Esophagus muscularis mucosa (tissue), 4 donors: Measurements from ENCODE around the gene NT5C. TPM values are rescaled to one million over a fixed set of nuclear protein-coding genes. Genes with fewer than 3 reads are reported as not detected.
"Not testable (repeated sequence)": the region's sequence is repeated elsewhere in the genome, so short reads cannot be mapped to it uniquely, and the experiment has no call there.

Experiments
- DNase-seq: peaks from one replicate; pipeline ENCODE4 v3.0.0-alpha.2; 2017; ENCODE audit errors: extremely low spot score
- H3K27ac ChIP-seq, 4 donors: fragments of 200-600 bp; sonication (generic); replicated peaks in 1 of 4; 1 replicate in 3 of 4; 2 replicates in 1 of 4; pipeline ENCODE4 v1.5.1; 2016 to 2019; ENCODE audit warnings: mild to moderate bottlenecking in 1 of 4
- H3K27me3 ChIP-seq, 4 donors: fragments of 200-600 bp; sonication (generic); one replicate each; pipeline versions ENCODE4 v1.5.1 to v1.6.0; 2016 to 2019
- H3K36me3 ChIP-seq, 4 donors: fragments of 200-600 bp; sonication (generic); one replicate each; pipeline ENCODE4 v1.5.1; 2016 to 2019
- H3K4me1 ChIP-seq, 4 donors: fragments of 200-600 bp; sonication (generic); one replicate each; pipeline ENCODE4 v1.5.1; 2016 to 2019
- H3K4me3 ChIP-seq, 4 donors: fragments of 200-600 bp; sonication (generic); 1 replicate in 2 of 4; 2 replicates in 2 of 4; pipeline ENCODE4 v1.5.1; 2016 to 2019; ENCODE audit warnings: mild to moderate bottlenecking in 4 of 4, moderate library complexity in 1 of 4
- H3K9me3 ChIP-seq, 4 donors: fragments of 200-600 bp; sonication (generic); 1 replicate in 3 of 4; 2 replicates in 1 of 4; pipeline ENCODE4 v1.5.1; 2016 to 2019
- CTCF ChIP-seq, 3 experiments: fragments of 200-600 bp in 2 of 3; fragments of 450-650 bp in 1 of 3; sonication (generic) in 2 of 3; IDR thresholded peaks; one replicate each; pipeline ENCODE4 v1.5.1; 2017 to 2019; ENCODE audit warnings: antibody characterized with exemption in 3 of 3, mild to moderate bottlenecking in 2 of 3, moderate library complexity in 1 of 3
- EP300 ChIP-seq: sonication (generic); formaldehyde crosslinking; IDR thresholded peaks from one replicate; pipeline ENCODE4 v1.6.1; 2017; ENCODE audit warnings: antibody characterized with exemption
- POLR2A ChIP-seq: fragments of 450-650 bp; IDR thresholded peaks from one replicate; pipeline ENCODE4 v1.6.1; 2017; ENCODE audit warnings: antibody characterized with exemption, moderate library complexity, mild to moderate bottlenecking, low read depth
- POLR2AphosphoS5 ChIP-seq, 2 donors: sonication (generic); formaldehyde crosslinking; IDR thresholded peaks; one replicate each; pipeline ENCODE4 v1.6.1; 2017; ENCODE audit warnings: antibody characterized with exemption in 2 of 2
- WGBS: methylation state at CpG from one replicate; pipeline ENCODE4 v1.1.5; 2018; 5-methylcytosine and 5-hydroxymethylcytosine counted together
- intact Hi-C: fragments of 100-400 bp; cut with DNase I; formaldehyde crosslinking; loops from one replicate; pipeline ENCODE4 v1.15.1; 2023
- total RNA-seq, 4 donors: library from RNA; depleted of rRNA; stranded (reverse); fragments of >200 nt; gene quantifications; one replicate each; pipeline versions ENCODE4 v1.1.0 to v1.2.1, GENCODE V29; 2016

NT5C gene
- total RNA-seq, 4 donors from 2014 or later: 70.6 to 98.7 (median 75.1) TPM

- intact Hi-C loops: loop anchor here (2.0 to 5.0 kb wide), 2 partner anchors 16 to 52 kb away; partner anchors contain the start of gene SUMO2
- DNase-seq: no peak
- WGBS: 15% methylated on average over 15 of the region's 29 CpGs
- H3K36me3 ChIP-seq: peaks cover 0 to 27% (median 25%) of the 10 kb centered on the region in 4 donors
- no peaks in the 10 kb centered on the region for H3K9me3 ChIP-seq
- H3K4me3 ChIP-seq: peak overlapping the region; percentile 70 to 89 (median 85)
- TF ChIP-seq CTCF (IDR thresholded peaks at IDR 0.05) (peak in 2 of 3 experiments; percentile 44 to 55), POLR2AphosphoS5 (IDR thresholded peaks at IDR 0.05) (no peak)
- no peaks in the 10 kb centered on the region for H3K27me3 ChIP-seq
- peaks cover 10 to 28% (median 21%) of the 10 kb centered on the region in 4 donors for H3K4me1 ChIP-seq
- H3K27ac ChIP-seq: peak overlapping the region; percentile 85 to 94 (median 90)
Observed at GRCh38 chr17:75130632-75131277, 787 bp downstream of the NT5C start.

DNA sequence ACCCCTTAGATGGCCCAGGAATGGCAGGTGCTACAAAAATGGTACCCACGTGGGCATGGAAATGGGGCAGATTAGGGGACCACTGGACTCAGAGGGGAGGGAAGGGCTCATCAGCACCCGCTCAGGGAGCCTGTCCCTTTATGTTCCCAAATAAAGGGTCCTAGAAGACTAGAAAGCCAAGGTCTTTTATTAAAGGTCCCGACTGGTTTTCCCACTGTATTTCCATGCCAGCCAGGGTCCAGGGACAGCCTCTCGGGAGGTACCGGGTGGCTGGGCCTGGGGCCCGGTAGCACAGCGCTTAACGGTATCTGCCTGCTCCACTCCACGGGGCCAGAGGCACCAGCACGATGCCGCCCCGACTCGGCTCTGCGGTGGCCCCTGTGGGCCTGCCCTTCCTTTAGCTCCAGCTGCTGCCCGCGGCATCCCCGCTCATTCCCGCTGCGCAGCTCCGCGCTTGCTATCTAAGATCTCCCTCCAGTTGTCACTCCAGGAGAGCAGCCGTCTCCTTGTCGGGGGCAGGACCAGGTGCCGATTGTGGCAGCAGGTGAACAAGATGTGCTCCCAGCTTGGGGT is 1.4 kb downstream of the NT5C start:
- Histone ChIP-seq H3K27me3 (no peaks in the 10 kb centered on the region), H3K36me3 (peaks cover 0 to 21% (median 19%) of the 10 kb centered on the region in 4 donors), H3K4me3 (peak overlapping the region; percentile 70 to 89 (median 85)), H3K9me3 (no peaks in the 10 kb centered on the region), H3K27ac (peak overlapping the region; percentile 85 to 94 (median 90)), H3K4me1 (peaks cover 10 to 30% (median 21%) of the 10 kb centered on the region in 4 donors)
- TF ChIP-seq POLR2A (no peak), EP300 (no peak), POLR2AphosphoS5 (IDR thresholded peaks at IDR 0.05) (no peak), CTCF (IDR thresholded peaks at IDR 0.05) (no peak)
- WGBS: 94% methylated on average over 5 of the region's 24 CpGs
- intact Hi-C loops: loop anchor here (2.0 to 5.0 kb wide), 2 partner anchors 15 to 52 kb away; partner anchors contain the start of gene SUMO2
- no peak for DNase-seq

GRCh38 chr17:75129576-75129975 is 2.0 kb downstream of the NT5C start:
- Histone ChIP-seq H3K9me3 (no peaks in the 10 kb centered on the region), H3K36me3 (peaks cover 0 to 20% (median 18%) of the 10 kb centered on the region in 4 donors), H3K27me3 (no peaks in the 10 kb centered on the region), H3K27ac (no peak overlapping the region), H3K4me1 (peaks cover 16 to 36% (median 23%) of the 10 kb centered on the region in 4 donors), H3K4me3 (no peak overlapping the region)
- WGBS: 90% methylated on average over 4 of the region's 9 CpGs
- TF ChIP-seq CTCF (IDR thresholded peaks at IDR 0.05) (no peak), POLR2AphosphoS5 (IDR thresholded peaks at IDR 0.05) (no peak), EP300 (no peak), POLR2A (no peak)
- intact Hi-C loops: no loop called here
- DNase-seq: no peak

GRCh38 chr17:75128694-75129505 is 2.6 kb downstream of the NT5C start:
- Histone ChIP-seq H3K9me3 (no peaks in the 10 kb centered on the region), H3K27me3 (no peaks in the 10 kb centered on the region), H3K4me1 (peaks cover 18 to 42% (median 26%) of the 10 kb centered on the region in 4 donors), H3K36me3 (peaks cover 0 to 20% (median 18%) of the 10 kb centered on the region in 4 donors), H3K4me3 (no peak overlapping the region), H3K27ac (no peak overlapping the region)
- TF ChIP-seq POLR2AphosphoS5 (IDR thresholded peaks at IDR 0.05): no peak
- no peak for TF ChIP-seq POLR2A
- TF ChIP-seq CTCF (IDR thresholded peaks at IDR 0.05): no peak
- TF ChIP-seq EP300: no peak
- no peak for DNase-seq
- intact Hi-C loops: no loop called here
- WGBS: 90% methylated on average over 23 of the region's 33 CpGs

GRCh38 chr17:75127936-75128335 is 3.6 kb downstream of the NT5C start:
- H3K27ac ChIP-seq, H3K27me3 ChIP-seq, DNase-seq, intact Hi-C loops, H3K4me3 ChIP-seq, H3K9me3 ChIP-seq: not testable (repeated sequence)
- 92% methylated on average over 5 of the region's 5 CpGs for WGBS
- Histone ChIP-seq H3K4me1 (peaks cover 18 to 42% (median 27%) of the 10 kb centered on the region in 4 donors), H3K36me3 (peaks cover 0 to 20% (median 18%) of the 10 kb centered on the region in 4 donors)
